Right ventricle myocardium inferior (tissue), 1 donor: ENCODE measurements around the gene RNASE7. TPM values are rescaled to one million over a fixed set of nuclear protein-coding genes. Genes with fewer than 3 reads are reported as not detected.

ENCODE experiments used
- ATAC-seq: fragments of 200-7000 bp; cut with Tn5 transposase; one replicate; pipeline ENCODE4 v1.9.1; 2020; ENCODE audit warnings: mild to moderate bottlenecking, moderate library complexity
- DNase-seq: peaks from one replicate; pipeline ENCODE4 v3.0.0; 2021; ENCODE audit errors: missing footprints
- intact Hi-C: fragments of 100-400 bp; cut with DNase I; formaldehyde crosslinking; loops from one replicate; pipeline ENCODE4 v1.11.0; 2022
- total RNA-seq: library from RNA; stranded (reverse); fragmentation: NEBNext Ultra II Directional; extraction: Animal tissue kit (Norgen Biotek cat#: 25700); gene quantifications from one replicate; pipeline ENCODE4 v1.2.1, GENCODE V29; 2021
- donor health status: DM: no; HTN: yes; CAD: no; lungs with severe emphysema.

Gene RNASE7
- total RNA-seq, 1 donor from 2014 or later: not detected

DNA sequence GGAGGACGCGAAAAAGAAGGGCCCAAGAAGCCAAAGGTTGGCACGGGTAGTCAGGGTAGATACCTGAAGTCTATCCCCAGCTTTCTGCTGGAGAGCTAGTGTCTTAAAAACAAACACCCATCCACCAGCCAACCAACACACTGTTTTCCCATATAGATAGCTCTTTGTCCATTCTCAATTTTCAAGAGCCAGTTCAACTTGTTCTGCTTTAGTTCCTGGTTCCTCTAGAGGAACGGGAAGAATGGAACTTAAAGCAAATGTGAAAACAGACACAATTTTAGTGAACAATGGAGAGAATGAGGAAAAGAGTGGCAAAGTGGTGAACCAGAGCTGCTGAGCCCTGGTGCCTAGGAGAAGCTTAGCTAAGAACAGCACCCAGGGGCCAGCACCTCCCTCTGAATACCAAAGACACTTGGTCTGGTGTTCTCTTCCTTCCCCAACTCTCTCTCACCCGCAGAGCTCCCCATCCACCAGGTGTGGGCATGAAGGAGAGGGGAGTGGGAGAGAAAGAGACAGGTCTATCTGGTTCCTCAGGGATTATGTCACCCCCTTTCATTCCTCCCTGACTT is 21.1 kb upstream of the RNASE7 start:
- ATAC-seq: no peak
- DNase-seq: no peak
- intact Hi-C loops: no loop called here

DNA sequence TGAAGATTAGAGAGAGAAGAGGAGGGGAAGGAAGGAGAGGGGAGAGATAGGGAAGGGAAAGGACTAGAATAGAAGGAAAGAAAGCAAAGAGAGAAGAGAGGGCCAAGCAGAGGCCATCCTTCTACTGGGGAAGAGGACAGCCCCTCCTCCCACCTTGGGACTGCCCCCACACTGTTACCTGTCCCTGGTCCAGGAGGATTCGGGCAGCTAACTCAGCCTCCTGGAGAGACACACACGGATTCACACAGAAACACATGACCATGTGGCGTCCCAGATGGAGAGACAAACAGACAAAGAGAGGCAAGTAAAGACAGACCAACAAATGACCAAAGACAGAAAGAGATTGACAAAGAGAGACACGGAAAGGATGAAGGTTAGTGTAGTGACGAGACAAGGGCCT is 19.5 kb upstream of the RNASE7 start:
- ATAC-seq: no peak
- DNase-seq: no peak
- intact Hi-C loops: no loop called here

DNA sequence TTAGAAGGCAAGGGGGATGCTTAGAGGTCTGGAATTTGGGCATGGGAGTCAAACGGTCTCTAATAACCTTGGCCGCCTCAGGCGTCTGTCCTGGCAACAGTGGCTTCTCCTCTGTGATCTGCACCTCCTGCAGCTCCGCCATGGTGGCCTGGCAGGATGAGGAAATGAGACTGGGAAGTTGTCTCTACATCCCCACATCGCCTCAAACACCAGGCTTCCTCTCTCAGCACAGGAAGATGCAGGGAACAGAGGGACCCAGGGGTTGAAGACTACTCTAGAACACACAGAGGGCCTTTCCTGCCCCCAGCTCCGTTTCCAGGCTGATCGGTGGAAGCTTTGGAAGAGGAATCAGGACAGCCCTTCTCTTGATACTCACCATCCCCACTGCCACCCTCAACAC is 19.0 kb upstream of the RNASE7 start:
- intact Hi-C loops: no loop called here
- DNase-seq (no peak), ATAC-seq (no peak)

DNA sequence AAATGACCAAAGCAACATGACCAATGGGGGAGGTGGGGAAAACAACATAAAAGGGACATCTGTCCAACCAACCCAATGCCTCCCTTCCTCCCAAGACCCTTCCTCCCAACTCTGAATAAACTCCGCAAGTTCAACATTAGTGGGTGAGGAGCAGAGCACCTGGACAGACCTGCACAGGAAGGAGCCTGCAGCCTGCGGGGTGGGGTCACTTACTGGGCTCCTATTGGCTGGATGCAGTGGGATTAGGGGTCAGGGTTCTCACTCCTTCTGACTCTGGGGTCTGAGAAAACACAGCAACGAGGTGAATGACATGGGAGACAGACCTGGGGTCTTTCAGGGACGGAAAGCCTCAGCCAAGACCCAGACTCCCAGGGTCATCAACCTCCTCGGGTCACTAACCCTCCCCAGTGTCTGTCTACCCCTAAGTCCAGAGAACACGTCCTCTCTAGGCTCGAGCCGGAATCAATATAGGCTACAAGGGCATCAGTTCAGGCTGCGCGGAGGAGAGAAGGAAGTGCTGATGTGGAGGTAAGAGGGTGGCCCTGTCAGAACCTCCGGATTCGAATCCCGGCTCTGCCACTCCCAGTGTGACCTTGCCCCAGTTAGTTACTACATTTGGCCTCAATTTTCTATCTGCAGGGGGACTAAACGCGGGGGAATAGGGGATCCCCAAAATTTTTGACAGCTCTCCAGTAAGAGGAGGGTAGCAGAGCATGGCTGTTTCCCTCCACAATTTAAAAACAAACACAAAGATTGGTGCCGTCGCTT is 18.2 kb upstream of the RNASE7 start:
- ATAC-seq: peak; percentile 6
- DNase-seq: no peak
- intact Hi-C loops: no loop called here

DNA sequence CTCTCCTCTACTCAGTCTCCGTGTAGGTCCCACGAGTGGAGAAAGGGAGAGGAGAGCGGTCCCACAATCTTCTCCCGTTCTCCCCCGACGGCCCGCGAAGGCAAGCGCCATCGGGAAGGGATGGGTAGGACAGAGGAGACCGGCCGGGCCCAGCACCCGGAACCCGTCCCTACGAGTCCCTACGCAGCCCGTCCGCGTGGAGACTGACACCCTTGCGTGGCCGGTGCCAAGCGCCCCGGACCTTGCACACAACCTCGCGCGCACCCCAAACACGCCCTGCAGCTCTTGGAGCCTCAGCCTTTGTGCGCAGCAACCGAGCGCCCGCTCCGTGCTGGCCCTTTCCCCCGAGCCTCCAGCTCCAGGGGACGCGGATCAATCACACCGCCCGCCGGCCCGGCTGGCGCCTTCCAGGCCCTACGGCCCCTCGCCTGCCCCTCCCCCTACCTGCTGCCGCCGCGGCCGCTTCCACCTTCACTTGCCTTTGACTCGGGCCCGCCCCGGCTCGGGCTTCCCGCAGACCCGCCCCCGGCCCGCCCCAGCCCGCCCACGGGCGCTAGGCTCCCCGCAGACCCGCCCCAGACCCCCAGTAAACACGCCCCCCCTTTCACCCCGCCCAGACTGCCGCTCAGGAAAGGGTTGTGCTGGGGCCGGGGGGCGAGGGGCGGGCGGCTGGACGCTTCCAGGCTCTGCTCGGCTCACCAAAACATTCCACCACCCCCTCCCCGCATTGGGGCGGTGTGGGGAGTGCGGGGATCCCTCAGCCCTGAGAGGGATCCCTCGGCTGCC is 17.4 kb upstream of the RNASE7 start, which contains the start of gene NDRG2:
Gene NDRG2, minus strand, starts transcription at position 477 of the 786 bp plus-strand sequence. CDS start 1,746 bp downstream, outside the sequence.
- ATAC-seq (peak; percentile 87), DNase-seq (peak; percentile 93)
- intact Hi-C loops: loop anchor here (1.0 kb wide), 1 partner anchor 15 kb away; no protein-coding TSS in a partner anchor

DNA sequence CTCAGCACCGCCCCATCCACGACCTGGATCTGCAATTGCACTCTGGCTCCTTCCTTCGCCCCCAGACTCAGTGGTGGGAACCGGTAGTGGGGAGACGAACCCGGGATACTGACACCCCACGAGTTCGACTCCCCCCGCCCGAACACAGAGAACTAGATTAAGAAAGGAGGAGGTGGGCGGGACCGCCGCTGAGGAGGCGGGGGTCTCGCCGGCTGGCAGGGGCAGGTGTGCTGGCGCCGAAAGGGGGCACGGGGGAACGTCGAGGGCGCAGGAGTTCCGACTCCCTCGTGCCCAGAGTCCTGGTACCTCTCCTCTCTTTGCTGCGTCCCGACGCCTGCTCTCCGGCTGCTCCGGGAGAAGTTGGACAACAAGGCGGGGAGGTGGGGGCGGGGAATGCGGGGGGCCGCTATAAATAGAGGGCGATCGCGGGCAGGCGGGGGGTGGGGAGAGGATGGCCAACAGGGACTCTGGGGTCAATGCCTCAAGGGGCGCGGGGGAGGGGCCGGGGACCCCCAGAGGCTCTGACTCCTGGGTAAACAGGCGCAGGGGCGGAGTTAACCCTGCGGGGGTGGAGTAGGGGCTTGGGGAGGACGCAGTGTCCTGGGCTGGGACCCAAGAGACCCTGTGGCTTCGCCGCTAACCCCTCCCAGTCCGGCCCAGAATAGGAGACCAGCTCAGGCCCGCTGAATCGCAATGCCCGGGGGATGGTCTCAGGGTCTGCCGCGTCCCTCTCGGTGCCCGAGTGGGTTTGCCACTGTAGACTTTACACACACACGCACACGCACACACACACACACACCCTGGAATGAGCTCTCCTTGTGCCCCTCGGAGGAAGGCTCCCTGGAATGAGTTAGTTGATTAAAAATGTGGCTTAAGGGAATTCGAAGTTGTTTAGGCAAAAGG is 16.5 kb upstream of the RNASE7 start:
- intact Hi-C loops: loop anchor here (1.0 to 2.0 kb wide), 2 partner anchors 14 to 45 kb away; partner anchors contain the start of gene ARHGEF40
- ATAC-seq (peak; percentile 75), DNase-seq (peak; percentile 92)

DNA sequence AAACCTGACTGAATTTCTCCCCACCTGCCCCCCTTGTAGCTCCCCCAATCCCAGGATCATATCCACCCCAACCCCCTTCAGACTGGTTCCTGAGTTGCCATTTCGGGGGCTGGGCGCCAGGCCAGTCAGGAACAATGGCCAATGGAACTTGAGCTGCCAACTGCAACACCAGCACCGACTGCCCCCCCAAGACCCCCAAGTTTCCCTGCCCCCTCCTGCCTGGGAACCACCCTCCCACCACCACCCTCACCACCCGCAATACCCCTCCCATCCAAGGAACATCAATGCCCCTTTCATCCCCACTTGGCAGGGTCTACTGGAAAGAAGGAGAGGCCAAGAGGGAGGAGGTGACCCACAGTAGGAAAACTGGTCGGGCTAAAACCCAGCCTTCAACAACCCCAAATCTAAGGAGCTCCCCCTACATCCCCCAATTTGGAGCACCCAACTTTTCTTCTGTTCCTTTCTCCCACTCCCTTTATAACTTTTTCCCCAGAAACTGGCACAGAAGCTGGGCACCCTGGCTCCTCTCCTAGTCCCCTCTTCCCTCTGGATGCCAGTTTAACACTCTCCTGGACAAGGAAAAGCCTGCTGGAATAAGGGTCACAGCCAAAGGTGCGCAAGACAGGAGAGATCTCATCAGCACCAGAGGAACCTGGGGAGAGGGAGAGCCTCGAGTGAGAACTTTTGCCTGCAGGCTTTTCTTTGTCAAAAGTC is 15.7 kb upstream of the RNASE7 start:
- intact Hi-C loops: loop anchor here (2.0 kb wide), 1 partner anchor 44 kb away; the partner anchor contains the start of gene ARHGEF40
- DNase-seq (no peak), ATAC-seq (no peak)

DNA sequence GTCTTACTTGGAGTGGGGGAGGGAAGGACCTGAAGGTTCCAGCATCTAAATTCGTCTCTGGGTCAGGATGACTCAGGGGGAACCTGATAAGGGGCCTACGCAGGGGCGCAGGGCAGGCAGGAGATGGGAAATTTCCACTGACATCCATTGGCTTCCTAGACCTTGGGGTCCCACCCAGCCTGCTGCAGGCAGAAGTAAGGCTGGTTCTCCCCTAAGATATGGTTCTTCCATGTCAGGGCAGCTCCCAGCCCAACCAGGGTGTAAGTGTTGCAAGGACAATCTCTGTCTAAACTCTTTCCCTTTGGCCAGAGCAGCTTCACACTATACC is 15.2 kb upstream of the RNASE7 start:
- ATAC-seq (no peak), DNase-seq (no peak)
- intact Hi-C loops: loop anchor here (2.0 kb wide), 1 partner anchor 44 kb away; the partner anchor contains the start of gene ARHGEF40

DNA sequence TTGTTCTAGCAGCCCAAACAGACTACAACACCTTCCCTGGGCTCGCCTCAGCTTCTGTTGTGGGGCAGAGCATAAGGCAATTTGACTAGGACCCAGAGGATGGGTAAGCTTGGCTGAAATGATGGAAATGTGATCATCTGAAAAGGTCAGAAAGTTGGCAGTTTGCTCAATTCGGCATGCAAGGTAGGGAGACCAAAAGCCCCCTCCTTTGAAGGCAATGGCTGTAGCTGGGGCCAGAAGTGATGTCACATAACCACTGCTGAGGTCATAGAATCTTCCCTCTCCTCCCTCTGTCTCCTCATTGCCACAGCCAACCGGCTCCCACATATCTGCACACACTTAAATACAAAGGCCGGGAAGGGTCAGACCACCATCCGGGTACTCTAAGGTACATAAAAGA is 12.2 kb upstream of the RNASE7 start, which contains the start of gene TPPP2:
Gene TPPP2, plus strand, starts transcription at position 301 of the 400 bp plus-strand sequence. CDS start 365 bp downstream, outside the sequence.
- intact Hi-C loops: no loop called here
- ATAC-seq (no peak), DNase-seq (no peak)

DNA sequence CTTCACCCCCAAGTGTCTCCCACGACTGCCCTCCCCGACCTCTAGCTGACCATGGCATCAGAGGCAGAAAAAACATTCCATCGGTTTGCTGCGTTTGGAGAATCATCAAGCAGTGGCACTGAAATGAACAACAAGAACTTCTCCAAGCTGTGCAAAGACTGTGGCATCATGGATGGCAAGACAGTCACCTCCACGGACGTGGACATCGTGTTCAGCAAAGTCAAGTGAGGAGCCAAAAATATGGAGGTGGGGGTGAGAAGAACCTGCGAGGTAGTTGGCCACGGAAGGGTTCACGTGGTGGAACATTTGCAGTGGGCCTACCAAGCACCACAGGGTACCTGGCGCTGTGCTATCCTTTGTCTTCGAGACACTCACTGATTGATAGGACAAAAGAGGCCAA is 11.6 kb upstream of the RNASE7 start:
- intact Hi-C loops: no loop called here
- ATAC-seq (no peak), DNase-seq (no peak)

DNA sequence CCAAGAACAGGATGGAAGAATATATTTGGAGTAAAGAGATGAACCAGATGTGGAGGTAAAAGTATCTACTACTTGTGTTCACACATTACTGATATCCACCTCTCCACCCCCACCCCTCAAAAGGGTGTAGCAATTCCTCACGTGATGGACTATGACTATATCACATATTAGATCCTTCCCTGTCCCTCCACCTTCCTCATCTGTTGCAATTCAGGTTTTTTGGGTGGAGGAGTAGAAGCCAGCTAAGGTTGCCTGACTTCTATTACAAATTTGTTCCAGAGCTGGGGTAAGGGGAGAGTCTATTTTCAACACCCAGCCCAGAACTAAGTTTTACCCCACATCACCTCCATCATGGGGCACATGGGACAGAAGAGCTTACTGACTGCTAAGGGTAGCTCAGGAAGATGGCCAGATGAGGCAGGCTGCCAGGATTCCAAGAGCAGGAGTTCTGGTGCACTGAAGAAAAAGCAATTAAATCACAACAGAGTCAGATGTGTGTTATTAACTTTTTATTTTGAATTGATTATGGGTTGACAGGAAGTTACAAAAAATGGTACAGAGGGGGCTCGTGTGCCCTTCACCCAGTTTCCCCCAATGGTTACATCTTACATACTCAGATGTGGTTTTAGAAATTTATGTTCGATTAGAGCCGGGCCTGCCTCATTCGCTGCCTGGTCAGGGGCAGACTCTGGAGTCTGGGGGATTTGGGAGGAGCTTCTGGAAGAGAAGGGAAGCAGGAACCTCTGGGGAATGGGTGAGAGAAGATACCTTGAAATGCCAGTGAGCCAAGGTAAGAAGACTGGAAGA is 9.6 kb upstream of the RNASE7 start:
- ATAC-seq: no peak
- DNase-seq: no peak
- intact Hi-C loops: no loop called here

DNA sequence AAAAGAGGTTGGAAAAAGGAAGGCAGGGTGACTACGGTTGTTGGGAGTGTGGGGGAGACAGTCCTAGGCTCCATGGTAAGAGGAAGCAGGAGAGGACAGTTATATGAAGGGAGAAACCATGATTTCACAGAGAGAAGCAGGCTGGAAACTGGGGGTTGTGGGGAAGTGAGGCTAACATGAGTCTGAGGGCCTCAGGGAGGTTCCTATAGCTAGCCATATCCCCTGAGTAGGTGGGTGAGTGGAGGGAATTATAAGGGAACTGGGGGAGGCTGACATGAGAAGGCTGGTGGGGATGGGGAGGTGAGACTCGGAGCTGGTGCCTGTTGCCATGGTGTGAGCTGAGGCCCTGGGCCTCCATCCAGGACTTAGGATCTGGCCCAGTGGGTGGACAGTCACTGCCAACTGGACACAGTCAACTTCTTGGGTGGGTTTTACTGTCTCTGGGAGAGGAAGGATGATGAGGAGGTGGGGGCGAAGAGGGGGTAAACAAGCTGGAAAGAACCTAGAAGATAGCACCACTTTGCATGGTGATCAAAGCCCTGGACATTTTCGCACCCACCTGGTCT is 8.9 kb upstream of the RNASE7 start:
- intact Hi-C loops: no loop called here
- no peak for ATAC-seq
- no peak for DNase-seq

DNA sequence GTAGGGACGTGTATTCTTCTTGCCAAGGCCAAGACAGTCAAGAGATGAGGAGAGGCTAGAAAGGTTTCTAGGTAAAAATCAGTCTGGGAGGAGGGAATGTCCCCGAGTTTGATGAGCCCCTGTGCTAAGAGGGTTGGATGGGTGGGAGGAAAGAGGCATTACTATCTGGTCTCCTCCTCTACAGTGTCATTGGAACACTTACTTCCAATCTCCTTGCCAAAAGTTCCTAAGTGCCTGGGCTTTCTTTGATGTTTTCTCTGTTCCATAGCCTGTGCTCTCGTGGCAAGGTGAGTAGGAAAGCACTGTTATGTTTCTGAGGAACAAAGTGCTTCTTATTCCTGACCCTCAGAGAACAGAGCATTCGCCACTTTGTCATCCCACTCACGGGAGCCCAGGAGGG is 7.5 kb upstream of the RNASE7 start, which contains the start of gene RNASE13:
Gene RNASE13, minus strand, starts transcription at position 101 of the 400 bp plus-strand sequence. CDS start 519 bp downstream, outside the sequence.
- DNase-seq (no peak), ATAC-seq (no peak)
- intact Hi-C loops: no loop called here

DNA sequence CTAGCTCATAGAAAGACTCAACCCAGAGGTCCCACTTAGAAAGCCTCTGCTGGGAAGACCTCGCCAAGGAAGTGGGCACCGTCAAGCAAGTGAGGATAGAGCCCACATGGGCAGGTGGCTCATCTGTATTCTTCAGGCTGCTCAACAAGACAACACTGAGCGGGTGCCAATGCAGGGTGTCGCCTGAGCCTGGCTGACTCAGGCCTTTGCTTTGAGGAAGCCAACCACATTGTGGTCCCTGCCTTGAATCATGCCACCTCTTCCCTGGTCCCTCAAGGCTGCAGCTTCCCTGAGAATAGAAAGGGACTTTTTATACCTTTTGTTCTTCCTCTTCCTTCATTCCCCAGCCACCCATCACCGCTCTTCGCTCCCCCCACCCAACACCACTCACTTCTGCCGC is 5.4 kb upstream of the RNASE7 start:
- no peak for ATAC-seq
- intact Hi-C loops: no loop called here
- DNase-seq: no peak

DNA sequence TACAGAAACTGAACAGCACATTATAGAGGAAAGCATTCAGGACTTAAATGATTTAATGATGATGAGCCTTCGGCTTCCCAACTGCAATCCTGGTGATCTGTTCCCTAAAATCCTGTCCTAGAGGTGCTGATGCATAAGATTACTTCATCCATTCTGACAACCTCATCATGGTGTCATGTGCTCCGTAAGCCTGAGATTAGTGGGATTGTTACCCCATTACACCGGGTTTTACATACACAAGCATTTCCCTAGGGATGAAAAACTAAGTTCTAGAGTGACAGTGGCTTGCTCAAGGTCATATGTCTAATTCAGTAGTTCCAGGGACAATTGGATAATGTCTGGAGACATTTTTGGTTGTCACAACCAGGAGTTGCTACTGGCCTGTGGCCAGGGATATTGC is 5.0 kb upstream of the RNASE7 start:
- no peak for ATAC-seq
- intact Hi-C loops: no loop called here
- DNase-seq: no peak
